ENCODE data around the gene AMIGO3. TPM values are rescaled to one million over a fixed set of nuclear protein-coding genes. Genes with fewer than 3 reads are reported as not detected.

Gene AMIGO3
- total RNA-seq, 1 experiment from 2014 or later, result not detected

GRCh38 chr3:49721596-49721895 is 2.1 kb upstream of the AMIGO3 start:
- Mint-ChIP-seq H3K4me1 (ENCODE audit: insufficient read depth, unreplicated experiment) (peaks cover 18% of the 10 kb centered on the region), H3K27ac (ENCODE audit: low read depth, unreplicated experiment) (no peak overlapping the region), H3K4me3 (ENCODE audit: unreplicated experiment) (no peak overlapping the region), H3K36me3 (ENCODE audit: insufficient read depth, unreplicated experiment) (peaks cover 64% of the 10 kb centered on the region), H3K9me3 (ENCODE audit: unreplicated experiment) (no peaks in the 10 kb centered on the region), H3K27me3 (ENCODE audit: insufficient read depth, unreplicated experiment) (no peaks in the 10 kb centered on the region)
- CTCF ChIA-PET, result interaction anchor here (0.6 to 1.8 kb wide), 3 partner anchors 20 to 78 kb away, joined by 3 to 7 read pairs (median 3); partner anchors contain the start of gene CDHR4
- POLR2A ChIA-PET, result no interaction called here
- no peak for DNase-seq (ENCODE audit: unreplicated experiment)
- intact Hi-C loops (cut with micrococcal nuclease), result loop anchor here (5.0 kb wide), 2 partner anchors 116 to 181 kb away; partner anchors contain the start of gene MST1R
- TF ChIP-seq CTCF (IDR thresholded peaks at IDR 0.05; ENCODE audit: unreplicated experiment), result no peak
- no TSS peak for BruUV-seq (replicated peaks)

- peak overlapping the region; percentile 19 for H3K27ac Mint-ChIP-seq (ENCODE audit: low read depth, unreplicated experiment)
- intact Hi-C loops (cut with micrococcal nuclease), result loop anchor here (5.0 kb wide), 2 partner anchors 116 to 181 kb away; partner anchors contain the start of gene MST1R
Measured at GRCh38 chr3:49720855-49721595, 1.5 kb upstream of the AMIGO3 start.

GRCh38 chr3:49718858-49719213 is 648 bp downstream of the AMIGO3 start:
- POLR2A ChIA-PET, result interaction anchor here (1.4 kb wide), 2 partner anchors 8 to 68 kb away, joined by 4 to 5 read pairs; partner anchors contain the start of gene IP6K1
- Mint-ChIP-seq H3K4me3 (ENCODE audit: unreplicated experiment) (peak overlapping the region; percentile 59), H3K36me3 (ENCODE audit: insufficient read depth, unreplicated experiment) (peaks cover 56% of the 10 kb centered on the region), H3K27me3 (ENCODE audit: insufficient read depth, unreplicated experiment) (no peaks in the 10 kb centered on the region), H3K27ac (ENCODE audit: low read depth, unreplicated experiment) (no peak overlapping the region), H3K9me3 (ENCODE audit: unreplicated experiment) (no peaks in the 10 kb centered on the region), H3K4me1 (ENCODE audit: insufficient read depth, unreplicated experiment) (peaks cover 9% of the 10 kb centered on the region)
- no TSS peak for BruUV-seq (replicated peaks)
- CTCF ChIA-PET, result interaction anchor here (0.6 to 1.3 kb wide), 4 partner anchors 46 to 325 kb away, joined by 3 read pairs; no protein-coding TSS in a partner anchor
- TF ChIP-seq CTCF (IDR thresholded peaks at IDR 0.05; ENCODE audit: unreplicated experiment), result no peak
- intact Hi-C loops (cut with micrococcal nuclease), result no loop called here
- no peak for DNase-seq (ENCODE audit: unreplicated experiment)

More at GRCh38 chr3:49720855-49721595, 1.5 kb upstream of the AMIGO3 start:
- Mint-ChIP-seq H3K36me3 (ENCODE audit: insufficient read depth, unreplicated experiment) (peaks cover 62% of the 10 kb centered on the region), H3K4me1 (ENCODE audit: insufficient read depth, unreplicated experiment) (peaks cover 18% of the 10 kb centered on the region), H3K4me3 (ENCODE audit: unreplicated experiment) (no peak overlapping the region), H3K27me3 (ENCODE audit: insufficient read depth, unreplicated experiment) (no peaks in the 10 kb centered on the region), H3K9me3 (ENCODE audit: unreplicated experiment) (no peaks in the 10 kb centered on the region)
- TF ChIP-seq CTCF (IDR thresholded peaks at IDR 0.05; ENCODE audit: unreplicated experiment), result no peak
- no peak for DNase-seq (ENCODE audit: unreplicated experiment)
- POLR2A ChIA-PET, result interaction anchor here (0.6 to 0.9 kb wide), 2 partner anchors 13 to 119 kb away, joined by 3 to 4 read pairs; no protein-coding TSS in a partner anchor
- CTCF ChIA-PET, result interaction anchor here (0.7 to 1.8 kb wide), 3 partner anchors 9 to 79 kb away, joined by 3 to 7 read pairs (median 5); partner anchors contain the start of gene CDHR4
- no TSS peak for BruUV-seq (replicated peaks)

GRCh38 chr3:49717959-49718857 is 1.3 kb downstream of the AMIGO3 start:
- Mint-ChIP-seq H3K4me3 (ENCODE audit: unreplicated experiment) (peak overlapping the region; percentile 59), H3K9me3 (ENCODE audit: unreplicated experiment) (no peaks in the 10 kb centered on the region), H3K36me3 (ENCODE audit: insufficient read depth, unreplicated experiment) (peaks cover 50% of the 10 kb centered on the region), H3K27me3 (ENCODE audit: insufficient read depth, unreplicated experiment) (no peaks in the 10 kb centered on the region), H3K4me1 (ENCODE audit: insufficient read depth, unreplicated experiment) (peaks cover 9% of the 10 kb centered on the region), H3K27ac (ENCODE audit: low read depth, unreplicated experiment) (no peak overlapping the region)
- intact Hi-C loops (cut with micrococcal nuclease), result no loop called here
- no TSS peak for BruUV-seq (replicated peaks)
- DNase-seq (ENCODE audit: unreplicated experiment), result no peak
- no peak for TF ChIP-seq CTCF (IDR thresholded peaks at IDR 0.05; ENCODE audit: unreplicated experiment)
- CTCF ChIA-PET, result interaction anchor here (0.6 to 1.3 kb wide), 7 partner anchors 11 to 325 kb away, joined by 3 read pairs; no protein-coding TSS in a partner anchor
- POLR2A ChIA-PET, result interaction anchor here (0.6 kb wide), 1 partner anchor 73 kb away, joined by 3 read pairs; no protein-coding TSS in a partner anchor
